Stimulated activated CD4-positive, alpha-beta T cell treated with anti-CD3 and anti-CD28 coated beads, TNF-alpha, amount 100 ng/mL, for 4 hours (primary cell): ENCODE data around the gene NPNT.

ENCODE experiments used
- DNase-seq, 3 experiments: peaks; one replicate each; pipeline ENCODE4 v3.0.0-alpha.2; 2020; ENCODE audit warnings: low read depth in 3 of 3

NPNT gene

GRCh38 chr4:105912633-105913032 lies 17.4 kb downstream of the NPNT start:
- no peak for DNase-seq

GRCh38 chr4:105917171-105917685 lies 22.0 kb downstream of the NPNT start:
- DNase-seq, result no peak

- no peak for DNase-seq
Observed at GRCh38 chr4:105921301-105921700, 26.0 kb downstream of the NPNT start.

- no peak for DNase-seq
Observed at GRCh38 chr4:105923497-105924238, 28.4 kb downstream of the NPNT start.

GRCh38 chr4:105924341-105924740 lies 29.1 kb downstream of the NPNT start:
- no peak for DNase-seq

GRCh38 chr4:105930698-105931097 lies 35.4 kb downstream of the NPNT start:
- DNase-seq, result no peak

- no peak for DNase-seq
Observed at GRCh38 chr4:105933083-105933482, 37.8 kb downstream of the NPNT start.

GRCh38 chr4:105934386-105934785 lies 39.1 kb downstream of the NPNT start:
- DNase-seq, result no peak

GRCh38 chr4:105936901-105937300 lies 41.6 kb downstream of the NPNT start:
- no peak for DNase-seq

GRCh38 chr4:105937759-105938158 lies 42.5 kb downstream of the NPNT start:
- no peak for DNase-seq

GRCh38 chr4:105943234-105943633 lies 48.0 kb downstream of the NPNT start:
- DNase-seq, result no peak

GRCh38 chr4:105944540-105944939 lies 49.3 kb downstream of the NPNT start:
- no peak for DNase-seq

GRCh38 chr4:105946771-105947170 lies 51.5 kb downstream of the NPNT start:
- no peak for DNase-seq

- DNase-seq, result no peak
Observed at GRCh38 chr4:105950701-105951100, 55.4 kb downstream of the NPNT start.

GRCh38 chr4:105951198-105951597 lies 55.9 kb downstream of the NPNT start:
- DNase-seq, result no peak

GRCh38 chr4:105952591-105952990 lies 57.3 kb downstream of the NPNT start:
- no peak for DNase-seq

GRCh38 chr4:105956569-105956968 lies 61.3 kb downstream of the NPNT start:
- DNase-seq, result no peak

GRCh38 chr4:105957680-105958079 lies 62.4 kb downstream of the NPNT start:
- no peak for DNase-seq

GRCh38 chr4:105963461-105964400 lies 68.5 kb downstream of the NPNT start:
- DNase-seq, result no peak

GRCh38 chr4:105965183-105965800 lies 70.0 kb downstream of the NPNT start:
- no peak for DNase-seq

- DNase-seq, result no peak
Observed at GRCh38 chr4:105966051-105966450, 70.8 kb downstream of the NPNT start.

- no peak for DNase-seq
Observed at GRCh38 chr4:105967058-105967658, 71.9 kb downstream of the NPNT start.
